Activated gamma-delta T cell (primary cell): ENCODE measurements around the gene ZNF462.

ENCODE experiments used
- DNase-seq: peaks from one replicate; lab custom pipeline; 2025; lab: John Stamatoyannopoulos, UW

ZNF462 gene

DNA sequence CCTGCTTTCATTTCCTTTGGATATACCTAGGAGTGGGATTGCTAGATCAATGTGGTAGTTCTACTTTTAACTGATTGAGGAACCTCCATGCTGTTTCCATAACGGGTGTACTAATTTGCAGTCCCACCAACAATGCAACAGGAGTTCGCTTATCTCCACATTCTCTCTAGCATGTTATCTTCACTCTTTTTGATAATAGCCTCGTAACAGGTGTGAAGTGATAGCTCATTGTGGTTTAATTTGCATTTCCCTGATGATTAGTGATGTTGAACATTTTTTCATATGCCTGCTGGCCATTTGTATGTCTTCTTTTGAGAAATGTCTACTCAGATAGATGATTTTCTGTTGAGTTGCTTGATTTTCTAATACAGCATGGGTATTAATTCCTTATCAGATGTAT is 142.2 kb downstream of the ZNF462 start:
- DNase-seq = no peak

DNA sequence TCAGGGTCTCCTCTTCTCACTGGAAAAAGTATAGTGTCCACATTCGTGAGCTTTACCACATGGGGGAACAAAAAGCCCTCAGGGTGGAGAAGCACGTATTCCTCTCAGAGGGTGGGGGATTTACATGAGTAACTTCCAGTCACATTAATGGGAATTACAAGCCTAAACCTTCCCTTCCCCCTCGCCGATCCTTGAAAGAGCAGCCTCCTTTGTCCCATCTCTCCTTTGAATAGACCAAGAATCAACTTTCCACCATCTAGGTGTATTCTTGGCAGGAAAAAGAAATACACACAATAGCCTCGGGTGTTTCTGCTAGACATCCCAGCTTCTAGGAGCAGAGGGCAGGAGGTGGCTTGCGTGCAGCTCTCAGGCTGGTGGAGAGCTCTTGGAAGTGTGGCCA is 144.4 kb downstream of the ZNF462 start:
- DNase-seq = no peak

DNA sequence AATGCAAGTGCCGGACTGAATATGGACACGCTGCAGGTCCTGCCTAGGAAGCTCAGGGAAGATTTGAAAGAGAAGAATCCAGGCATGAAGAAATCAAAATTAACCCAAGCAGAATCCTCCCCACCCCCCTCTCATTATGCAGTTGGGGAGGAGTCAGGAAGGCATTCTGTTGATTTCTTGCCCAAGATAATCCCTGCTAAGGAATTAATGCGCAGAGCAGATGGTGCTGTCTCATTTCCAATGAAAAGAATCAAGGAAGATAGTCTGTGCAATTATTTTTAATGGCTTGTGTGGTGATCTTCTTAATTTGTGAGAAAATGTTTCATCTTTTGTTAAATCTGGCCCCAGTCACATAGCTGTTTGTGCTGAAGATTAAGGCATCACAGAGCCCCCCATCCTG is 145.0 kb downstream of the ZNF462 start:
- no peak for DNase-seq

DNA sequence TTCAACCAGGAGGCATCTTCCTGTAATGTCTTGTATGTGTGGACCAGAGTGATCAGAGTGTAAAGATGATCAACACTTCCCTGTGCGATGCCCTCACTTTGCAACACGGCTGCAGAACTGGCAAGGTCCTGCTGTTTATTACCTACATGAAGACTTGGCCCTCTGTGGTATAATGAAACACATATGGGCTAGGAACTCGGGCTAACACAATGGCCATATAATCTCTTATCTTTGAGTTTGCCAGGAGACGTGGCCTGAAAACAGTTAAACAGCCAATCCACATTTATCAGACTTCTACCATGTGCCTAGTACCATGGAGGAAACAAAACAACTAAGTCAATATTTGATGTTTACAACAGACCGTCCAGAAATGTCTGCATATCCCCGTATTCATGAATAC is 145.5 kb downstream of the ZNF462 start:
- DNase-seq = no peak

DNA sequence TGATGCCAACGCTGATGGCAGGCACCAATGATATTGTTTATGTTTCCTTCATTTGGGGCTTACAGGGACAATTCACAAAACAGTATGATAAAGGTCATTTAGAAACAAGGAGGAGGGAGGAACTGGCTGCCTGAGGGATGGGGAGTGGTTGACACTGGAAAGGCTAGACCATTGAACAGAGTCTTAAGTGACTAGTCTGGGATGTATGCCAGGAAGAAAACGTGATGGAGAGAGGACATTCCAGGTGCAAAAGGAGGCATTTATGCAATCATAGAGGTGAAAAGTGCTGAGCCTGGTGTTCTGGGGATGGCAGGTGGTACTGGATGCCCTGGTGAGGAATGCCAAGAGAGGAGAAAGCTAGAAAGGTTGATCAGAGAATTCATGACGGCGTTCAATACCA is 153.4 kb downstream of the ZNF462 start:
- no peak for DNase-seq

DNA sequence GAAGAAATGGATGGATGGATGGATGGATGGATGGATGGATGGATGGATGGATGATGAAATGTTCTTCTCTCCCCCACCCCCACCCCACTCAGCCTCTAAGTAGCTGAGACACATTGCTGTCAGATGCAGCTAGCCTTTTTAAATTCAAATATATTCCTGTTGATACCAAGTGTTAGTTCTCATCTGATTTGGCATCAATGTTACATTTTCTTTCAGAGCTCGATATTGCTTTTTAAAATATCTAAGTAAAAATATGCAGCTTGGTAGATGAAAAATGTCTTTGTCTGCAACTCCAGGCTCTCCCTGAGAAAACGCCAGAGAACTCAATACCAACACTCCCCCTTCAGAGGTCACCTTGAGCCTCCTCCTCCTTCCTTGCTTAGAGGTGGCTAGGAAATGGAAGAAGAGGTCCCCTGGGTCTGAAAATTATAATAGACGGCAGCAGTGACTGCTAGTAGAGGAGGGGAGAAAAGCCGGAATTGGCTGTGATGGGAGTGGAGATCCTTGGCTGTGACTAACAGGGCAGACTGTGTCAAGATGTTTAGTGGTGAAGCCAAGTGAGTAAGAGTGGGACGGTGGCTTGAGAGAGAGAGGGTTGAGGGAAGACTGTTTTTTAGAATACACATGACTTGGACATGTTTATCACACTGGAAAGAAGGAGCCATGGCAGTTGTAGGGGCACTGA is 156.0 kb downstream of the ZNF462 start:
- no peak for DNase-seq

DNA sequence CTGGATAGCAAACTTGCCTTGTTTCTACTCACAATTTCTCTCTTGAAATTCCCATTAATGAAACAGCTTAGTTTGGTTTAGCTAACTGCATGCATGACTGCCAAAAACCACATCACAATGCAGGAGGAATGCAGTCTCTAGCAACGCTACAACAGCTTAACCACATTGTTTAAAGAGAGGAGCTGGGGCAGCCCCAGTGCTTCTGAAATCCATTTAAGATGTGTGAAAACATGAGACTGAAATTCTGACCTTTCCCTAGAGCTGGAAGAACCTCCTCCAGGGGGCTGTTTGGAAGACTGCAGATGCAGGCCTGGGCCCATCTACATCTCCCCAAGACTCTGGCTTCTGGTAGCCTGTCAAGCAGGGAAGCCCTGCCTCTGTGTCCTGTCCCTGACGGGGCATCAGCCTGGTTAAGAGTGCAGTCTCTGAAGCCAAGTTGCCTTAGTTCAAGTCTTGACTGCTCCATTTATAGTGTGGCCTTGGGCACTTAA is 157.1 kb downstream of the ZNF462 start:
- no peak for DNase-seq

DNA sequence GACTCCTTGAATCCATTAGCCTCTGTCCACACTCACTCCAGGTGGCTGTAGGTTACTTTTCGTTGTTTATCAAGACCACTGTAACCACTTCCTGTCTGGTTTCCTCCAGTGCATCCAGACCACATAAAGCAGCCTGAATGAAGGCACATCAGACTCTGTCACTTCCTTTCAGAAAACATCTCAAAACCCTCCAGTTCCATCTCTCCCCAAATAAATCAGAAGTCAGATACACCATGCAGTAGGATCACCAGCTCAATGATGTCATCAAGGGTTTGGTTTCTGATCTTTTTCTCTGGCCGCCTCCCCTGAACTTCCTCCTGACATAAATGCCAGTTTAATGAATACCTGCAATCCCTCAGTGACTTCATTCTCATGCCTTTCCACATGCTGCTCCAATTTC is 161.2 kb downstream of the ZNF462 start:
- no peak for DNase-seq

DNA sequence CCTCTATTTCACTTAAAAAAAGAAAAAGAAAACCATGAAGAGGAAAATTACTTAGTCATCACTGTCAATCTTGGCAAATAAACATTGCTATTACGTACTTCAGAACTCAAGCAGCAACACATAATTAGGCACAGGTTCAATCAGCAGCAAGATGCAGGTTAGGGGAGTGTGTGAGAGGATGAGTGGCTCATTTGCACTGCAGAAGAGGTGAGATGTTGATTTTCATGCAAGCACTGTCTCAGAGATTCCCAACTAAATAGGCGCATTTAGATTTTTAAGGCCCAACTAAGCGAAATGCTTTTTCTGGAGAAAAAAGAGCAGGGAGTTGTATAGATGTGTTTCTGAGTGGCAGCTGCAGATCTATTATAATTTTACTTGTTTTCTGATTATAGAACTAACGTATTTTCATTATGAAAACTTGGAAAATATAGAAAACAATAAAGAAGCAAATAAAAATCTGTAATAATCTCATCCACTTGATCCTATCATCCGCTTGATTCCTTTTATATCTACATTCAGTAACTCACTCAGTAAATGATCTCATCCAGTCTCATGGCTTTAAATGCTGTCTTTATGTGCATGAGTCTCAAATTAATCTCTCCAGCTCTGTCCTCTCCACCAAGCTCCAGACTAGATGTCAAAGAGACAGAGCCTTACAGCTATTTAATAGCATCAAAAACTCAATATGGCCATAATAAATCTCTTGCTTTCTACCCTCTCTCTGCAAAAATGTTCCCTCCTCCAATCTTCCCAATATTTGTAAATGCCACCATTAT is 162.5 kb downstream of the ZNF462 start:
- DNase-seq = no peak

DNA sequence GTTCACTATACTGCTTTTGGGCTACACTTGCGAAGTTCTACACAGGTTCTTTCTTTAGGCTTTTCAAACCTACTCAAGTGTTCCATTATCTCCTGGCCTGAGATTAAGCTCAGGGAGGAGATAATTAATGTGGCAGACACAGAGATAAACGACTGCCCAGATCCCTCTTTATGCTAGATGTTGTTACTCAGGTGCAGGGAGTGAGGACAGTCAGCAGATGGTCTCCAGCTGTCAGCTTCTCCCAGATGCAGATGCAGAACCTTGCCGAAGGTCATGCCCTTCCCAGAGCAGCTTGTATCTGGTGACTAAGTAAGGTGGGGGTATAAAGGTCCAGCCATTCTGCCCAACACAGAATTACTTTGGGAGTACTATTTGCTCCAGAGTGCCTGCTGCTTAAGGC is 166.2 kb downstream of the ZNF462 start:
- DNase-seq = no peak

DNA sequence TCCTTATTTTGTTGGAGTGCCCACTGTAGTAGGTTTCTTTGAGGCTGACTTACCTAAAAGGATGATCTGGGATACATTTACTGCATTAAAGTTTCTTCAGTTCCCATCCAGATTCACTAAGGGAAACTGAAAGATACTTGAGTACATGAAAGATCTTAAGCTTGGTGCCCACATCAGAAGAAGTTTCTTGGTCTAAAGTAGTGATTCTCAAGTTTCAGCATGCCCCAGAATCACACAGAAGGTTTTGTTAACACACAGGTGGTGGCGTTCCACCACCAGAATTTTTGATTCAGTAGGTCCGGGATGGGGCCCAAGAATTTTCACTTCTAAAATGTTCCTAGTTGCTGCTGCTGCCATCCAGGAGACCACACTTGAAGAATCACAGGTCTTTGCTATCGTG is 171.0 kb downstream of the ZNF462 start:
- DNase-seq = no peak

DNA sequence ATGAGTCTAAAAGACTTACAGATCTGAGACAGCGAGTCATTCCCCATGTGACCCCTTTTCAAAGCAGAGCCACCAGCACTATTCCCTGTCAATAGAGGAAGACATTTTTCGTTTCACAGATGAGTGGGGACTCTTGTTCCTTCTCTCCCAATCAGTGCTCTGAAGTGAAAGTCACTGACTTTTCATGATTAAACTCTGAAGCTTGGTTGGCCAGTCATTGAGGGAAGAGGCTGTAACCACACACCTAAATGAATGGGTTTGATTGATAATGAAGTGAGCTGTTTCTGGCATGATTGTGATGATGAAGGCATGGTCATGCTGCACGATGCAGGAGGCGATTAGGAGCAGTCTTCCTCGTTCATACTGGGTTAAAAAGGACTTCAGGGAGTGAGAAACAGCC is 171.9 kb downstream of the ZNF462 start:
- DNase-seq = no peak

DNA sequence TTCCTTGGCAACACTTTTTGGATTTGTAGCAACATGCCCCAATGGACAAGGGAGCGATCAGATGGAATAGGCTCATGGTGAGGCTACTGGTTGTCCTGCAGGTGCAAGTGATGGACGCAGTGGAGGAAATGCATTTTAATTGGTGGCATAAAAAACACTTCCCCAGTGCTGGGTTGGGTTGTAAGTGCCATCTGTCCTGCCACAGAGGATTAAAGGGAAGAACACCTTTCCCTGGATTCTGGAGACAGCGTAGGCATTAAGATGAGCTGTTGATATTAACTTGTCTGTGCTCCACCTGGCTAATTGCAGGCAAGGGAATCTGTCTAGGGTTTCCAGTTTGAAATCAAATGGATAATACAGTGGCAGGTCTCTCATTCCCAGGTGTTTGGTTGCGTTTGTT is 173.4 kb downstream of the ZNF462 start:
- no peak for DNase-seq

DNA sequence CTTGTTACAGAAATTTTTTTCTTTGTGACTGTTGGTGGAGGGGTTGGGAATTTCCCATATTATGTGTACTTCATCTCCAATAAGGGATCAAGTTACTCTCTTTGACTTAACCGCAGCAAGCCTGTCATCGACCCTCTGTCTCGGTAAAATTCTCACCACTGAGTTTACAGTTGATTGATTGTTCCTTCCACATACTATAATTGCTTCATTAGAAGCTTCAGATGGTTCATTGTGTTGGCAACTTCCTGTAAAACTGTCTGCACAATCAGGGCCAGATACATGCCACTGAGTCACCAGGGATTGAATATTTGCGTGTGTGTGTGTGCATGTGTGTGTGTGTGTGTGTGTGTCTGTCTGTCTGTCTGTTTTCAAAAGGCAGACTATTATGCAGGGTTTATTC is 176.6 kb downstream of the ZNF462 start:
- no peak for DNase-seq

DNA sequence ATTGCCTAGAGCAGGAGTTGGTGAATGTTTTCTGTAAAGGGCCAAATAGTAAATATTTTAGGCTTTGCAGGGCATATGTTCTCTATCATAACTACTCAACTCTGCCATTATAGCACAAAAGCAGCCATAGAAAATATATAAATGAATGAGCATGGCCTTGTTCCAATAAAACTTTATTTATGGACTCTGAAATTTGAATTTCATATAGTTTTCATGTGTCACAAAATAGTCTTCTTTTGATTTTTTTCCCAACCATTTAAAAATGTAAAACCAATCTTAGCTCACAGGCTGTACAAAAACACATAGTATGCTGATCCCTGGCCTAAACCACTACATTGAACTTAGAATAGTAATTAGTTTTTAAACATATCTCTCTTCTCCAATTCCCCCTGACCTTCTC is 179.6 kb downstream of the ZNF462 start:
- DNase-seq = no peak

DNA sequence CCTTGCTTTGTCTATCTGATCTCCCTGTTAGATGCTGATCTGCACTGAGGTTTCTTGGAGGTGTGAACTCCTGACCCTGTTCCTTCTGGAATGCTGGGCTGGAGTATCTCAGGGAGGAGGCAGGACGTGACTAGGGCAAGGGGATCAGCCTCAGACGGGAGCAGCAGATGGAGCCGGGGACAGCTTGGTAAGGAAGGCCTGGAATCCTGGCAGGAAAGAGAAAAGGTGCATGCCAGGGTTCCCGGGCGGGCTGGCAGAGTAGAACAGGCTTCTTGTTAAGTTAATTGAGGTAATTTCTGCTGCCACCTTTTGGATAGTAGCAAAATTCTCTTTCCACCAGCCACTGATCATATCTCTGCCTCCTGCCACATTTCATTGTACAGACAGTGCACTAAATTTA is 180.9 kb downstream of the ZNF462 start:
- no peak for DNase-seq

DNA sequence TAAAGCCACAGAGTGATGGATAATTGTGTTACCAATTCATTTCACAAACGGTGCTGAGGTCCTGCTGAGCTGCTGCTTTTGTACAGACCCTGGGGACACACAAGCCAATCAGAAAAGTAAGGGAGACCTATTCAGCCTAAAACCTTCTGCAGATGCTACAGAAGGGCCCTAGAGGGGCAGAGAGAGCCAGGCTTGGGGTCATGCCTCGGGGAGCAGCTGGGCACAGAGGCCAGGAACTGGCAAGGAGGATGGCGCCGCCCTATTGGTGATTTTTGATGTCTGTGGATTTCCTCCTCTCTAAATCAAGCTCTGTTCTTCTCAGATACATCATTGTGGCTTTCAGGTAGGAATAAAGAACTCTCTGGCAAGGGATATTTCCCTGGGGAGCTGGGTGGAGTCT is 181.9 kb downstream of the ZNF462 start:
- DNase-seq = no peak

DNA sequence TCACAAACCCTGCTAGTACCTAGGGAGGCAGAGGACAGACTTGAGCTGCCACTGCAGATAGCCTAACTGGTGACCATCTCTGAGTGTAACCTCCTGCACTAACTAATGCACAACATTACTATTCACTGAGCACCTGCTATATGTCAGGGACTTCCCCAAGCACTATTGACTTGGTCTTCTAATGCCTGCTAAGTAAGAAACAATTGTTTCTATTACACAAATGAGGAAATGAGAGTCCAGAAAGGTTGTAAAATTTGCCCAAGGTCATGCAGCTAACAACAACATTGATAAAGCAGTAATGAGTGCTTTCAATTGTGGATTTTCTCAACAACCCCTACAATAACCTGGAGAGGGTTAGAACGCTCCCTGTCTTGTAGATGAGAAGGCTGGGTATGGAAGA is 183.7 kb downstream of the ZNF462 start:
- no peak for DNase-seq

DNA sequence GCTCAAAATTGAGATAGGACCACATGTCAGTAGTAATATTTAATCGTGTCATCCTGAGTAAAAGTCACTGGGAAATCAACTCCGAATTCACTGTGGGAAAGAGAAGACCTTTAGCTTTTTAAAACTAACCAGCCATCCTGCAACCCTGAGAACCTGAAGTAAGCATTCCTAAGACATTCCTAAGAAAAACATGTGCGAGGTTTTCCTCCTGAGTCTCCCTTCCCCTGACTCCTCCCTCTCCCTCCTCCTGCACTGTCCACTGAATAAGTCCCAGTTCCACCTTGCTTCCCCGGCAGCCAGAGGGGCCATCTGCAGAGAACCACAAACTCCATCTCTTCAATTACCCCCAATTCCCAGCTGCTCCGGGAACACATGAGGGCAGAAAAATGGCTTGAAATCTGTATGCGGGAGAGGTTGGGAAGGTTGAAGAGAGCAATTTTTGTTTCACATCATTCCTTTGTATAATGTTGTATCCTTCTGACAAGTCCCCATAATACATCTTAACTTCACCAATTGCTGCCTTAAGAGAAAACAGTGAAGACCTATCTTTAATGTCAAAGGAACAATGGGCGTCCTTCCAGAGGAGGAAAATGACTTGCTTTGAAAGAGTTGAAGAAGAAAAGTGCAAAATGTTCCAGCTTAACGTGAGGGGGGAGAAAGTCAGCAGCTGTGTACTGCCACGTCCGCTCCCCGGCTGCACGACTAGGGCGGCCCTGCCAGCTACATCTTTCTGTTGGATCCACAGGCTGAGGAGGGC is 186.3 kb downstream of the ZNF462 start:
- no peak for DNase-seq

DNA sequence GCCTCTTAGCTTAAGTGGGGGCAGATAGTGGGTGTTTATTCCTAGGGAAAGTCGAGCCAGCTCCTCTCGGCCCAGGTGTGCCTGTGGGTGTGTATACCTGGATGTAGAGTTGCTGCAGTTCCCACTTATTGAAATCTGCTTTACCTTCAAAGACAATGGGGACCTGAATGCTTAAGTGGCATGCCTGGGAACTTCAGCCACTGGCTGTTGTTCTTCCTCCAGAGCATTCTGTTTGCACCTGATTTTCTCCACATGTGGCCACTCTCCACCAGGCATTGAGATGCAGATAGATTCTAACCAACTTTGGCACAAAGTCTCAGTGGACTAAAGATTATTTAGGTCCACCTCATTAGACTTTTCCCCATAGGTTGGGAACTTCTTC is 186.8 kb downstream of the ZNF462 start:
- DNase-seq = no peak

DNA sequence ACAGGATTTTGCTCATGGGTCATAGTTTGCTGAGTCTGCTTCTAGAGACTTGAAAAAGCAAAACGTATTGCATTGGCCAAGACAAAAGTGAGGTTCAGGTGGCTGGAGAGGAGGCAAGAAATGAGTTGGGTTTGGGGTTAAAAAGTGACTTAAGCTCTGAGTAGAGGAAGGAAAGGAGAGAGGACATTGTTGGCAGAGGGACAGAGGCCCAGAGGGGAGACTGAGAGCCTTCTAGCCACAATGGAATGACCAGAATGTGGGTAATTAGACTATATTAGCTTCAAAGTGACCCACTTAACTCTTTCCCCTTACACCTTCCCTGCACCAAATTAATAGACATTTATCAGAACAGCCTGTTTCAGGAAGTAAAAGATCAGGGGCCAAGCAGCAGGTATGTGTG is 188.4 kb downstream of the ZNF462 start:
- no peak for DNase-seq

DNA sequence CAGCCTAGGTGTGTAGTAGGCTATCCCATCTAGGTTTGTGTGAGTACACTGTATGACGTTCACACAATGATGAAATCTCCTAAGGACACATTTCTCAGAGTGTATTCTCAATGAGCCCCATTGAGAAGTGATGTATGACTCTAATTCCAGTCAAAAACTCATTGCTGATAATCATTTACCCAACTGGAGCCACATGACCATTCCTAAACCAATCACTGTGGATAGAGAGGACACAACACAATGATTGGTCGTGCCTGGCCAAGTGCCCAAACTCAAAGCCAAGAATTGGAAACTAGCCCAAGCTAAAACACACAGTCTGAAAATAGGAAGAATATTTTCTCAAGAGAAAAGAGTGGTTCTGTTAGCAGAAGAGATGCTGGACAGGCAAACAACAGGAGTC is 191.2 kb downstream of the ZNF462 start:
- no peak for DNase-seq

DNA sequence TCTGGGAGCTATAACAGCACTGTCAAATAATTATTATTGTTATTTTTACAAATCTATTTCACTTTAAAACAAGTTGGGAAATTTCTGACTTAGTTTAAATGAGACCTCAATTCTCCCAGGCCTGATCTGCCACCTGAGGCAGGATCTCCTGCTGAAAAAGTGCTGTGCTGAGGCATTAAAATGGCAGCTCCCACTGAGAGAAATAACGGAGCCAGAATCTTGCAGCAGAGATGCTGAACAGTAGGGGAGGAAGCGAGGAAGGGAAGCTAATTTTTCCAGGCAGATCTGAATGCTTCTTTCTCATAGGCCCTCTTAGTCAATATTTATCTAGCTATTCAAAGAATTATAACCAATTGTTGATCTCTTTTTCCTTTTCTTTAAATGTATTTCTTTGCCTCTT is 196.3 kb downstream of the ZNF462 start:
- no peak for DNase-seq
